Liver (tissue), 9 donors: ENCODE measurements around the gene CSTF2T. TPM values are rescaled to one million over a fixed set of nuclear protein-coding genes. Genes with fewer than 3 reads are reported as not detected.

Experiments used
- DNase-seq: peaks from one replicate; pipeline ENCODE4 v3.0.0-alpha.2; 2017; ENCODE audit warnings: low spot score
- H3K27ac ChIP-seq, 2 donors: one replicate each; pipeline ENCODE4 v1.7.0; 2013; ENCODE audit warnings: inconsistent platforms in 2 of 2, low read length in 2 of 2, control low read depth in 1 of 2, low read depth in 1 of 2, mild to moderate bottlenecking in 1 of 2
- H3K27me3 ChIP-seq, 4 donors: one replicate each; pipeline versions ENCODE4 v1.6.1 to v1.7.0; 2013; ENCODE audit warnings: low read length in 3 of 4, inconsistent platforms in 1 of 4, mild to moderate bottlenecking in 1 of 4, moderate library complexity in 1 of 4; ENCODE audit not compliant: control insufficient read depth in 4 of 4, insufficient read depth in 4 of 4
- H3K36me3 ChIP-seq, 4 donors: one replicate each; pipeline versions ENCODE4 v1.6.1 to v1.7.0; 2013; ENCODE audit warnings: low read length in 3 of 4, mild to moderate bottlenecking in 3 of 4, low read depth in 1 of 4, moderate library complexity in 1 of 4; ENCODE audit not compliant: control insufficient read depth in 4 of 4, insufficient read depth in 3 of 4
- H3K4me1 ChIP-seq, 4 donors: one replicate each; pipeline versions ENCODE4 v1.6.1 to v1.7.0; 2013; ENCODE audit warnings: low read length in 3 of 4, mild to moderate bottlenecking in 3 of 4, moderate library complexity in 1 of 4; ENCODE audit not compliant: control insufficient read depth in 4 of 4, insufficient read depth in 4 of 4
- H3K4me3 ChIP-seq, 3 donors: one replicate each; pipeline versions ENCODE4 v1.6.1 to v1.7.0; 2013; ENCODE audit warnings: low read length in 3 of 3, control low read depth in 1 of 3, low read depth in 1 of 3, mild to moderate bottlenecking in 1 of 3
- H3K9ac ChIP-seq, 2 donors: one replicate each; pipeline ENCODE4 v1.7.0; 2013; ENCODE audit warnings: low read length in 2 of 2, mild to moderate bottlenecking in 2 of 2, moderate library complexity in 2 of 2, control low read depth in 1 of 2, low read depth in 1 of 2
- H3K9me3 ChIP-seq, 4 donors: one replicate each; pipeline versions ENCODE4 v1.6.1 to v1.7.0; 2013; ENCODE audit warnings: low read length in 3 of 4; ENCODE audit not compliant: control insufficient read depth in 4 of 4
- EGR1 ChIP-seq, 2 donors: IDR thresholded peaks; 2 replicates each; pipeline ENCODE4 v1.6.1; 2016 to 2018; ENCODE audit warnings: antibody characterized with exemption in 2 of 2, low read depth in 2 of 2
- FOXA1 ChIP-seq: IDR thresholded peaks from 2 replicates; pipeline ENCODE4 v1.6.1; 2016; ENCODE audit warnings: antibody characterized with exemption
- FOXA2 ChIP-seq: IDR thresholded peaks from 2 replicates; pipeline ENCODE4 v1.6.1; 2016; ENCODE audit warnings: antibody characterized with exemption
- GABPA ChIP-seq, 2 donors: IDR thresholded peaks in 1 of 2; conservative IDR thresholded peaks in 1 of 2; 2 replicates each; pipeline ENCODE4 v1.6.1; 2016; ENCODE audit warnings: antibody characterized with exemption in 2 of 2, mild to moderate bottlenecking in 1 of 2, moderate library complexity in 1 of 2
- HNF4A ChIP-seq, 2 donors: conservative IDR thresholded peaks; 2 replicates each; pipeline ENCODE4 v1.6.1; 2016; ENCODE audit warnings: antibody characterized with exemption in 2 of 2, mild to moderate bottlenecking in 2 of 2
- HNF4G ChIP-seq: IDR thresholded peaks from 2 replicates; pipeline ENCODE4 v1.6.1; 2016; ENCODE audit warnings: antibody characterized with exemption
- JUND ChIP-seq, 2 donors: IDR thresholded peaks; 2 replicates each; pipeline ENCODE4 v1.6.1; 2016; ENCODE audit warnings: antibody characterized with exemption in 2 of 2
- NR2F2 ChIP-seq: IDR thresholded peaks from 2 replicates; pipeline ENCODE4 v1.6.1; 2016; ENCODE audit warnings: antibody characterized with exemption
- RAD21 ChIP-seq, 2 donors: IDR thresholded peaks; 2 replicates each; pipeline ENCODE4 v1.6.1; 2016; ENCODE audit warnings: antibody characterized with exemption in 2 of 2, mild to moderate bottlenecking in 2 of 2
- RXRA ChIP-seq, 2 donors: IDR thresholded peaks; 2 replicates each; pipeline ENCODE4 v1.6.1; 2017 to 2018; ENCODE audit warnings: antibody characterized with exemption in 2 of 2, mild to moderate bottlenecking in 1 of 2
- SP1 ChIP-seq: IDR thresholded peaks from 2 replicates; pipeline ENCODE4 v1.6.1; 2018; ENCODE audit warnings: antibody characterized with exemption, mild to moderate bottlenecking
- TAF1 ChIP-seq: conservative IDR thresholded peaks from 2 replicates; pipeline ENCODE4 v1.6.1; 2016; ENCODE audit warnings: antibody characterized with exemption, mild to moderate bottlenecking
- YY1 ChIP-seq: IDR thresholded peaks from 2 replicates; pipeline ENCODE4 v1.6.1; 2016; ENCODE audit warnings: antibody characterized with exemption, mild to moderate bottlenecking
- WGBS: extraction: QIAGEN DNeasy Blood & Tissue Kit; methylation state at CpG from one replicate; pipeline ENCODE4 v1.1.7; 2013; 5-methylcytosine and 5-hydroxymethylcytosine counted together
- polyA plus RNA-seq, 2 donors: library from polyadenylated mRNA; stranded (reverse) in 1 of 2; unstranded in 1 of 2; fragments of 200-250 nt in 1 of 2; fragments of >200 nt in 1 of 2; fragmentation: Nextera tagmentation in 1 of 2; extraction: Ambion mirVana in 1 of 2; gene quantifications; one replicate each; pipeline versions ENCODE4 v1.2.1 to v1.2.3, GENCODE V29; 2013 to 2015
- total RNA-seq, 2 donors: library from RNA; depleted of rRNA; stranded (reverse); fragments of >200 nt; gene quantifications; one replicate each; pipeline ENCODE4 v1.2.3, GENCODE V29; 2014
- TF ChIP-seq, protein P1 (sequence below): IDR thresholded peaks from 2 replicates; pipeline ENCODE4 v1.6.1; 2016; ENCODE audit warnings: antibody characterized with exemption
- TF ChIP-seq, protein P2 (sequence below): IDR thresholded peaks from 2 replicates; pipeline ENCODE4 v1.6.1; 2016; ENCODE audit warnings: antibody characterized with exemption
- TF ChIP-seq, protein P3 (sequence below): fragments of 150-350 bp; IDR thresholded peaks from 2 replicates; pipeline ENCODE4 v1.5.1; 2017; ENCODE audit warnings: improper control_type of control experiment, low read depth, low read length; ENCODE audit not compliant: missing input control
- TF ChIP-seq, protein P4 (sequence below): IDR thresholded peaks from 2 replicates; pipeline ENCODE4 v1.6.1; 2016; ENCODE audit warnings: antibody characterized with exemption, mild to moderate bottlenecking
- TF ChIP-seq, protein P5 (sequence below): IDR thresholded peaks from 2 replicates; pipeline ENCODE4 v1.6.1; 2016; ENCODE audit warnings: antibody characterized with exemption
- donor health status: healthy.
- donor health status: healthy.
- donor health status: healthy.
- donor health status: healthy.
- donor health status: healthy.

The CSTF2T gene
- total and polyA plus RNA-seq, 4 donors, result 2.7 to 14.2 (median 9.4) TPM

DNA sequence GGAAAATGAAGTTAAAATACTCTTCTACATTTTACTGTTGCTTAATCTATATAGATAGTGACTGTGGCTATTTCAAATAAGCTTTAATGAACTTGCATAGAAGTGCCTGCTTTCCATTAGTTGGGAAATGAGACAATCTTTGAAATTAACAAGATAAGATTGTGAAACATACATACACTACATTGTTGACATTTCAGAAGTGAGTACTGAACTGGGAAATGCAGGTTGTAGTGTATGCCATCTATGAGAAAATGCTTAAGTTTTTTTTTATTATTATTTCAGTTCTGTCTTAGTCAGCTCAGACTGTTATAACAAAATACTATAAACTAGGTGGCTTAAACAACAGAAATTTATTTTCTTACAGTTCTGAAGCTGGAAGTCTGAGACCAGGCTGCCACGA is 49.6 kb upstream of the CSTF2T start:
- no peaks in the 10 kb centered on the region for H3K27me3 ChIP-seq
- H3K36me3 ChIP-seq, result no peaks in the 10 kb centered on the region
- H3K4me1 ChIP-seq, result no peaks in the 10 kb centered on the region
- H3K27ac ChIP-seq, result no peak overlapping the region
- no peak for DNase-seq
- H3K9ac ChIP-seq, result no peak overlapping the region
- no peaks in the 10 kb centered on the region for H3K9me3 ChIP-seq
- WGBS, result 68% methylated on average over 1 of the region's 1 CpG
- TF ChIP-seq NR2F2 (no peak), JUND (IDR thresholded peaks at IDR 0.05) (no peak), FOXA1 (no peak), SP1 (no peak), FOXA2 (no peak), TAF1 (no peak), HNF4A (conservative IDR thresholded peaks at IDR 0.05) (no peak), RAD21 (IDR thresholded peaks at IDR 0.05) (no peak), YY1 (no peak), GABPA (IDR thresholded peaks at IDR 0.05 in 1 of 2, conservative IDR thresholded peaks at IDR 0.05 in 1 of 2) (no peak), EGR1 (IDR thresholded peaks at IDR 0.05; ENCODE audit: low read depth in 2 of 2) (no peak), RXRA (IDR thresholded peaks at IDR 0.05) (no peak), HNF4G (no peak)
- TF ChIP-seq, protein P1, sequence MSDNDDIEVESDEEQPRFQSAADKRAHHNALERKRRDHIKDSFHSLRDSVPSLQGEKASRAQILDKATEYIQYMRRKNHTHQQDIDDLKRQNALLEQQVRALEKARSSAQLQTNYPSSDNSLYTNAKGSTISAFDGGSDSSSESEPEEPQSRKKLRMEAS, result no peak
- TF ChIP-seq, protein P2, sequence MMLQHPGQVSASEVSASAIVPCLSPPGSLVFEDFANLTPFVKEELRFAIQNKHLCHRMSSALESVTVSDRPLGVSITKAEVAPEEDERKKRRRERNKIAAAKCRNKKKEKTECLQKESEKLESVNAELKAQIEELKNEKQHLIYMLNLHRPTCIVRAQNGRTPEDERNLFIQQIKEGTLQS, result no peak
- TF ChIP-seq, protein P3, sequence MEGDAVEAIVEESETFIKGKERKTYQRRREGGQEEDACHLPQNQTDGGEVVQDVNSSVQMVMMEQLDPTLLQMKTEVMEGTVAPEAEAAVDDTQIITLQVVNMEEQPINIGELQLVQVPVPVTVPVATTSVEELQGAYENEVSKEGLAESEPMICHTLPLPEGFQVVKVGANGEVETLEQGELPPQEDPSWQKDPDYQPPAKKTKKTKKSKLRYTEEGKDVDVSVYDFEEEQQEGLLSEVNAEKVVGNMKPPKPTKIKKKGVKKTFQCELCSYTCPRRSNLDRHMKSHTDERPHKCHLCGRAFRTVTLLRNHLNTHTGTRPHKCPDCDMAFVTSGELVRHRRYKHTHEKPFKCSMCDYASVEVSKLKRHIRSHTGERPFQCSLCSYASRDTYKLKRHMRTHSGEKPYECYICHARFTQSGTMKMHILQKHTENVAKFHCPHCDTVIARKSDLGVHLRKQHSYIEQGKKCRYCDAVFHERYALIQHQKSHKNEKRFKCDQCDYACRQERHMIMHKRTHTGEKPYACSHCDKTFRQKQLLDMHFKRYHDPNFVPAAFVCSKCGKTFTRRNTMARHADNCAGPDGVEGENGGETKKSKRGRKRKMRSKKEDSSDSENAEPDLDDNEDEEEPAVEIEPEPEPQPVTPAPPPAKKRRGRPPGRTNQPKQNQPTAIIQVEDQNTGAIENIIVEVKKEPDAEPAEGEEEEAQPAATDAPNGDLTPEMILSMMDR, result no peak
- TF ChIP-seq, protein P4, sequence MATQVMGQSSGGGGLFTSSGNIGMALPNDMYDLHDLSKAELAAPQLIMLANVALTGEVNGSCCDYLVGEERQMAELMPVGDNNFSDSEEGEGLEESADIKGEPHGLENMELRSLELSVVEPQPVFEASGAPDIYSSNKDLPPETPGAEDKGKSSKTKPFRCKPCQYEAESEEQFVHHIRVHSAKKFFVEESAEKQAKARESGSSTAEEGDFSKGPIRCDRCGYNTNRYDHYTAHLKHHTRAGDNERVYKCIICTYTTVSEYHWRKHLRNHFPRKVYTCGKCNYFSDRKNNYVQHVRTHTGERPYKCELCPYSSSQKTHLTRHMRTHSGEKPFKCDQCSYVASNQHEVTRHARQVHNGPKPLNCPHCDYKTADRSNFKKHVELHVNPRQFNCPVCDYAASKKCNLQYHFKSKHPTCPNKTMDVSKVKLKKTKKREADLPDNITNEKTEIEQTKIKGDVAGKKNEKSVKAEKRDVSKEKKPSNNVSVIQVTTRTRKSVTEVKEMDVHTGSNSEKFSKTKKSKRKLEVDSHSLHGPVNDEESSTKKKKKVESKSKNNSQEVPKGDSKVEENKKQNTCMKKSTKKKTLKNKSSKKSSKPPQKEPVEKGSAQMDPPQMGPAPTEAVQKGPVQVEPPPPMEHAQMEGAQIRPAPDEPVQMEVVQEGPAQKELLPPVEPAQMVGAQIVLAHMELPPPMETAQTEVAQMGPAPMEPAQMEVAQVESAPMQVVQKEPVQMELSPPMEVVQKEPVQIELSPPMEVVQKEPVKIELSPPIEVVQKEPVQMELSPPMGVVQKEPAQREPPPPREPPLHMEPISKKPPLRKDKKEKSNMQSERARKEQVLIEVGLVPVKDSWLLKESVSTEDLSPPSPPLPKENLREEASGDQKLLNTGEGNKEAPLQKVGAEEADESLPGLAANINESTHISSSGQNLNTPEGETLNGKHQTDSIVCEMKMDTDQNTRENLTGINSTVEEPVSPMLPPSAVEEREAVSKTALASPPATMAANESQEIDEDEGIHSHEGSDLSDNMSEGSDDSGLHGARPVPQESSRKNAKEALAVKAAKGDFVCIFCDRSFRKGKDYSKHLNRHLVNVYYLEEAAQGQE, result no peak
- TF ChIP-seq, protein P5, sequence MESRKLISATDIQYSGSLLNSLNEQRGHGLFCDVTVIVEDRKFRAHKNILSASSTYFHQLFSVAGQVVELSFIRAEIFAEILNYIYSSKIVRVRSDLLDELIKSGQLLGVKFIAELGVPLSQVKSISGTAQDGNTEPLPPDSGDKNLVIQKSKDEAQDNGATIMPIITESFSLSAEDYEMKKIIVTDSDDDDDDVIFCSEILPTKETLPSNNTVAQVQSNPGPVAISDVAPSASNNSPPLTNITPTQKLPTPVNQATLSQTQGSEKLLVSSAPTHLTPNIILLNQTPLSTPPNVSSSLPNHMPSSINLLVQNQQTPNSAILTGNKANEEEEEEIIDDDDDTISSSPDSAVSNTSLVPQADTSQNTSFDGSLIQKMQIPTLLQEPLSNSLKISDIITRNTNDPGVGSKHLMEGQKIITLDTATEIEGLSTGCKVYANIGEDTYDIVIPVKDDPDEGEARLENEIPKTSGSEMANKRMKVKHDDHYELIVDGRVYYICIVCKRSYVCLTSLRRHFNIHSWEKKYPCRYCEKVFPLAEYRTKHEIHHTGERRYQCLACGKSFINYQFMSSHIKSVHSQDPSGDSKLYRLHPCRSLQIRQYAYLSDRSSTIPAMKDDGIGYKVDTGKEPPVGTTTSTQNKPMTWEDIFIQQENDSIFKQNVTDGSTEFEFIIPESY, result no peak
- H3K4me3 ChIP-seq, result no peak overlapping the region
